H4 (cell line): Measurements from ENCODE around the gene LPAR6. TPM values are rescaled to one million over a fixed set of nuclear protein-coding genes. Genes with fewer than 3 reads are reported as not detected.

Experiments
- DNase-seq: peaks from one replicate; pipeline ENCODE4 v3.0.0-alpha.2; 2015; ENCODE audit warnings: low spot score
- total RNA-seq: library from RNA; depleted of rRNA; stranded (reverse); fragments of >200 nt; shearing (Covaris generic); gene quantifications from 2 replicates; pipeline ENCODE4 v1.2.3, GENCODE V29; 2014; rRNA removed

The LPAR6 gene
- total RNA-seq, 1 experiment from 2014 or later: 8.9 TPM

GRCh38 chr13:48370815-48371214, 42.1 kb downstream of the LPAR6 start:
- DNase-seq: no peak

DNA sequence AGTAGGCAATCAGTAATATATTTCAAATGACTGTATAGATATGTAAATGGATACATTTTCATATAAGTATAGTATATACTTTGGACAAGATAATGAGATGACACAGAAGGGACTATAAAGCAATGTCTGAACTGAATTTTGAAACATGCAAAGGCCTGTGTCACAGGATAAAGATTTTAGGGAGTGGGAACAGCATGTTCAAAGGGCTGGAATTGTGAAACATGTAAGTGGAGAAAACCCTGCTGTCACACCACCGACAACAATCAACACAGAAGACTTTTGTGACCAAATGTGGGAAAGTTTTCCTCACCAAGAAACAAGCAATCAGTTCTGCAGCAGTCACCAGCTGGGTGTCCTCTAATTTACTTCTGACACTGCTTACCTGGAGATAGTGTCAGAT, 42.9 kb downstream of the LPAR6 start:
- DNase-seq: no peak

Other genes with a start within 250 kb of the LPAR6 start
- 141 and 211 TPM in 2 replicates for gene ITM2B, start 179.9 kb downstream of the LPAR6 start, total RNA-seq
- 16.3 and 20.4 TPM in 2 replicates for gene RB1, start 109.4 kb downstream of the LPAR6 start, total RNA-seq
- 7.0 and 7.6 TPM in 2 replicates for gene RCBTB2, start 120.0 kb upstream of the LPAR6 start, total RNA-seq
- gene CYSLTR2, start 240.8 kb upstream of the LPAR6 start, total RNA-seq: not detected in 2 replicates